Vagina (tissue), 2 donors: ENCODE measurements around the gene C1QL2. TPM values are rescaled to one million over a fixed set of nuclear protein-coding genes. Genes with fewer than 3 reads are reported as not detected.

Experiments
- DNase-seq, 2 donors: peaks; one replicate each; pipeline ENCODE4 v3.0.0-alpha.2; 2017; ENCODE audit errors: extremely low spot score in 2 of 2
- H3K27ac ChIP-seq: fragments of 200-600 bp; sonication (generic); one replicate; pipeline ENCODE4 v1.5.1; 2019
- H3K27me3 ChIP-seq: fragments of 200-600 bp; sonication (generic); one replicate; pipeline ENCODE4 v1.5.1; 2019
- H3K36me3 ChIP-seq, 2 donors: fragments of 200-600 bp; sonication (generic); one replicate each; pipeline ENCODE4 v1.5.1; 2017 to 2019
- H3K4me1 ChIP-seq: fragments of 200-600 bp; sonication (generic); one replicate; pipeline ENCODE4 v1.5.1; 2019
- H3K4me3 ChIP-seq, 2 donors: fragments of 200-600 bp; sonication (generic); 1 replicate in 1 of 2; 2 replicates in 1 of 2; pipeline ENCODE4 v1.5.1; 2016 to 2019
- H3K9me3 ChIP-seq: fragments of 200-600 bp; sonication (generic); one replicate; pipeline ENCODE4 v1.5.1; 2019
- POLR2A ChIP-seq, 2 donors: fragments of 450-650 bp; IDR thresholded peaks; one replicate each; pipeline ENCODE4 v1.6.1; 2017; ENCODE audit warnings: antibody characterized with exemption in 2 of 2, mild to moderate bottlenecking in 2 of 2, moderate library complexity in 2 of 2
- POLR2AphosphoS5 ChIP-seq, 2 donors: sonication (generic); formaldehyde crosslinking; IDR thresholded peaks; one replicate each; pipeline ENCODE4 v1.9.0; 2017; ENCODE audit warnings: antibody characterized with exemption in 2 of 2, mild to moderate bottlenecking in 2 of 2, low read depth in 1 of 2; ENCODE audit not compliant: insufficient read depth in 1 of 2
- intact Hi-C: fragments of 100-400 bp; cut with DNase I; formaldehyde crosslinking; loops from one replicate; pipeline ENCODE4 v1.15.1; 2023
- total RNA-seq: library from RNA; depleted of rRNA; stranded (reverse); fragments of >200 nt; gene quantifications from one replicate; pipeline ENCODE4 v1.2.3, GENCODE V29; 2016
- TF ChIP-seq, protein P1 (sequence below), 3 experiments: fragments of 450-650 bp in 2 of 3; fragments of 200-600 bp in 1 of 3; sonication (generic) in 1 of 3; IDR thresholded peaks; one replicate each; pipeline ENCODE4 v1.5.1; 2017 to 2019; ENCODE audit warnings: antibody characterized with exemption in 3 of 3, mild to moderate bottlenecking in 2 of 3, moderate library complexity in 2 of 3

Gene C1QL2
- total RNA-seq, 1 donor from 2014 or later, result not detected

DNA sequence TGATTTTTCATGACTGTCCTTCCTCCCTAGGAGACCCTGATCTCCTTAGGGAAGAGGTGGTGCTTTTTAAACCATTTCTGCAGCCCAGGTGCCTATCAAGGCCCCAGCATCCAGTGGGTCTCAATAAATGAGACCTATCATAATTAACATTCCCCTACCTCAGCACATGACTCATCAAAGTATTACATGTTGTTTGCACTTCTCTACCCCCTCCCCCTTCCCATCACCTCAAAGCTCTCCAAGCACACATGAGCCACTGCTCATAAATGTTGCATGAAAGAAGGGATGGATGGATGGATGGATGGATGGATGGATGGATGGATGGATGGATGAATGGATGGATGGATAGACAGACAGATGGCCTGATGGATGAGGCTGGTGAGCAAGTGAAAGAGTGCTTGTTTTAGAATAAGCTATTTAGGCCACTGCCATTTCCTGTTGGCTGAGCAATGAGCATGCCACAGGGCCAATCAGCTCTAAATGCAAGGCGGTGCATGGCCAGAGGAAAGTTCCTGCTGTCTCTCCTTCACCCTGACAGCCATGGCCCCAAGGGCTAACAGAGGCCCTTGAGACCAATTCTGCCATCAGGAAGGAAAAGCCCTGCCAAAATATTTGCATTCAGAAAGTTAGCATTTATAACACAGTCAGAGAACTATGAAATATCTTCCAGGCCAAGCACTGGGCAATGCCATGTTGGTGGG is 44.2 kb upstream of the C1QL2 start:
- Histone ChIP-seq H3K9me3 (no peaks in the 10 kb centered on the region), H3K27me3 (no peaks in the 10 kb centered on the region), H3K4me1 (no peaks in the 10 kb centered on the region), H3K4me3 (no peak overlapping the region), H3K27ac (no peak overlapping the region), H3K36me3 (no peaks in the 10 kb centered on the region)
- no peak for DNase-seq
- intact Hi-C loops, result no loop called here
- TF ChIP-seq POLR2A (IDR thresholded peaks at IDR 0.05) (no peak), POLR2AphosphoS5 (IDR thresholded peaks at IDR 0.05; ENCODE audit: insufficient read depth in 1 of 2, low read depth in 1 of 2) (no peak)
- TF ChIP-seq, protein P1, sequence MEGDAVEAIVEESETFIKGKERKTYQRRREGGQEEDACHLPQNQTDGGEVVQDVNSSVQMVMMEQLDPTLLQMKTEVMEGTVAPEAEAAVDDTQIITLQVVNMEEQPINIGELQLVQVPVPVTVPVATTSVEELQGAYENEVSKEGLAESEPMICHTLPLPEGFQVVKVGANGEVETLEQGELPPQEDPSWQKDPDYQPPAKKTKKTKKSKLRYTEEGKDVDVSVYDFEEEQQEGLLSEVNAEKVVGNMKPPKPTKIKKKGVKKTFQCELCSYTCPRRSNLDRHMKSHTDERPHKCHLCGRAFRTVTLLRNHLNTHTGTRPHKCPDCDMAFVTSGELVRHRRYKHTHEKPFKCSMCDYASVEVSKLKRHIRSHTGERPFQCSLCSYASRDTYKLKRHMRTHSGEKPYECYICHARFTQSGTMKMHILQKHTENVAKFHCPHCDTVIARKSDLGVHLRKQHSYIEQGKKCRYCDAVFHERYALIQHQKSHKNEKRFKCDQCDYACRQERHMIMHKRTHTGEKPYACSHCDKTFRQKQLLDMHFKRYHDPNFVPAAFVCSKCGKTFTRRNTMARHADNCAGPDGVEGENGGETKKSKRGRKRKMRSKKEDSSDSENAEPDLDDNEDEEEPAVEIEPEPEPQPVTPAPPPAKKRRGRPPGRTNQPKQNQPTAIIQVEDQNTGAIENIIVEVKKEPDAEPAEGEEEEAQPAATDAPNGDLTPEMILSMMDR (IDR thresholded peaks at IDR 0.05), result no peak

DNA sequence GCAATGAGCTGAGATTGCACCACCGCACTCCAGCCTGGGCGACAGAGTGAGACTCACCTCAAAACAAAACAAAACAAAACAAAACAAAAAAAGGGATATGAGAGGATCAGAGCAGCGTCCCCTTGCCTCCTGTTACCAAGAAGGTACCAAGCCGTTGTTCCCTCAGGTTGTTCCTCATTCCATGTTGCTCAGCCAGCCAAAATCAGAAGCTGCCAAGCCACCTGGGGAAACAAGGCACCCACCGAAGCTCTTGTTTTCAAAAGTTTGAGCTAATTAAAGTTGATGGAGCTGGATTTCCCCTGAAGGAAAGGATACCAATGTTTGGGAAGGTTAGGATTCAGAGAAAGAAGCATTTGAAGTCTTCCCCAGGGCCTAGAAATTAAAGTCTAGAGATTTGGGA is 43.3 kb upstream of the C1QL2 start:
- no peak for DNase-seq
- Histone ChIP-seq H3K9me3 (no peaks in the 10 kb centered on the region), H3K27ac (no peak overlapping the region), H3K36me3 (no peaks in the 10 kb centered on the region), H3K4me3 (no peak overlapping the region), H3K4me1 (no peaks in the 10 kb centered on the region), H3K27me3 (no peaks in the 10 kb centered on the region)
- TF ChIP-seq POLR2A (IDR thresholded peaks at IDR 0.05), result no peak
- TF ChIP-seq POLR2AphosphoS5 (IDR thresholded peaks at IDR 0.05; ENCODE audit: insufficient read depth in 1 of 2, low read depth in 1 of 2), result no peak
- TF ChIP-seq, protein P1 (IDR thresholded peaks at IDR 0.05), result no peak
- intact Hi-C loops, result no loop called here

DNA sequence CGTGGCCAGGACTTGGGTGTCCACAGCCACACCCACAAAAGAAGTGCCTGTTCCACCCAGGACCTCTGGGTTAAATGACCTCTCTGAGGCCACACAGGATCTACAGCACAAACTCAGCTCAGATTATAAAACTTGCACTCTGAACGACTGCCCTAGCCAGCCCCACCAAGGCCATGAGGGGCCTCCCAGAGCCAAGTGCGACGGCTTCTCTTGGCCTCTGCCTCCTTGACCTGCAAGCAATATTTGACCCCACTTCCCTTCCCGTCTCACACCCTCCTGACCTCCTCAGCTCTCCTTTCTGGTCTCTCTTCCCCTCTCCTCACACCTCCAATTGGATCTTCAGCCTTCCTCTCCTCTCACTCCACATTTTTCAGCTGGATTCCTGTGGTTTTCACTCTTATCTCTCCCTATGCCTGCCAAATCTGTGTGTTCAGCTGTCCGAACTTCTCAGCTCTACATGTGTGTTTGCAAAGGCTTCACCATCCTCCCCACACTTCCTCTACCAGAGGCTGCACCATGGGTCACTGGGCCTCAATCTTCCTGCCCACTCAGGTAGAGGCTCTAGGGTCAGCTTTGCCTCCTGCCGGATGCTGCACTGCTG is 39.8 kb upstream of the C1QL2 start:
- Histone ChIP-seq H3K4me3 (no peak overlapping the region), H3K4me1 (no peaks in the 10 kb centered on the region), H3K27me3 (no peaks in the 10 kb centered on the region), H3K36me3 (no peaks in the 10 kb centered on the region), H3K9me3 (no peaks in the 10 kb centered on the region), H3K27ac (no peak overlapping the region)
- TF ChIP-seq POLR2AphosphoS5 (IDR thresholded peaks at IDR 0.05; ENCODE audit: insufficient read depth in 1 of 2, low read depth in 1 of 2), result no peak
- TF ChIP-seq, protein P1 (IDR thresholded peaks at IDR 0.05), result no peak
- TF ChIP-seq POLR2A (IDR thresholded peaks at IDR 0.05), result no peak
- no peak for DNase-seq
- intact Hi-C loops, result no loop called here

DNA sequence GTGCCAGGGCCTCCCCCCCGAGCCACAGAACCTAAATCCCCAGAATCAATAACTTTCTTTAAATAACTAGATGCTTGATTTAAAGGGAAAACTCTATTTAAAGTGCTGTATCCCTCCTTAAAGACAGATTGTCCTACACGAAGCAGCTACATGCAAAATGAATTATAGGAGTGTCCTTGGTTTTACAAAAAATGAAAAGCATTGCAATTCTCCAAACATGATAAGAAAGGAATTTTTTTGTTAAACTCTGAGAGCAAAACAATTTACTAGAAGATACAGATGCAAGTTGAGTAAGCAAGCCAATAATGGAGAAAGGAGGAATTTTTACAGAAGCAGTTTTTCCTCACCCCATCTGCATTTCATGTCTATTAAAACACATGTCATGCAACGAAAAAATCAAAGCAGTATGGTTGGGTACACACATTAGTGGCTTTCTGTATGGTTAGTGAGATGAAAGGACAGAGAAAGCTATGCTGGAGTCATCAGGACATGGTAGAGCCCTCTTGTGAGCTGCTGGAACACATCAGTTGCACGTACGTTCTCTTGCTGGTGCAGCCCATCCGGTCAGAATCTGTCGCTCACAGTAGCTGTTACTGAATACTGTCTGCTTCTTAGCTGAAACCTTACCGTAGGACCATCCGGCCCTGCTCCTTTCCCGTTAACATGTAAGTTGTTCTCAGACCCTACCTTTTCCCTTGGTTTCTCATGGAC is 39.1 kb upstream of the C1QL2 start:
- no peaks in the 10 kb centered on the region for H3K9me3 ChIP-seq
- intact Hi-C loops, result no loop called here
- no peaks in the 10 kb centered on the region for H3K36me3 ChIP-seq
- H3K4me1 ChIP-seq, result no peaks in the 10 kb centered on the region
- no peak for DNase-seq
- H3K4me3 ChIP-seq, result no peak overlapping the region
- no peak overlapping the region for H3K27ac ChIP-seq
- TF ChIP-seq POLR2AphosphoS5 (IDR thresholded peaks at IDR 0.05; ENCODE audit: insufficient read depth in 1 of 2, low read depth in 1 of 2), result no peak
- TF ChIP-seq, protein P1 (IDR thresholded peaks at IDR 0.05), result no peak
- TF ChIP-seq POLR2A (IDR thresholded peaks at IDR 0.05), result no peak
- no peaks in the 10 kb centered on the region for H3K27me3 ChIP-seq

DNA sequence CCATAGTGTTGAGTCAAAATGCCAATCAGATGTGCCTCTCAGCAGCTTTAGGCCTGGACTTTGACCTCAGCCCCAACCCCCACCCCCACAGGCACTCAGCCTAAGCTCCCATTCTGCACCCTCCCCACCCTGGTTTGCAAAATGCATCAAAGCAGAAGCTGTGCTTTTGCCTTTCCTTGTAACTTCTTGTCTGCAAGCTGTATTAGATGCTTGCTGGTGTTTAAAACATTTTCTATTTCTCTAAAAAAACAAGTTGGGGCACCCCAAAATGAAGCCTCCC is 38.5 kb upstream of the C1QL2 start:
- TF ChIP-seq POLR2AphosphoS5 (IDR thresholded peaks at IDR 0.05; ENCODE audit: insufficient read depth in 1 of 2, low read depth in 1 of 2) (no peak), POLR2A (IDR thresholded peaks at IDR 0.05) (no peak)
- TF ChIP-seq, protein P1 (IDR thresholded peaks at IDR 0.05), result no peak
- H3K27ac ChIP-seq, result no peak overlapping the region
- no peak overlapping the region for H3K4me3 ChIP-seq
- no peaks in the 10 kb centered on the region for H3K36me3 ChIP-seq
- no peaks in the 10 kb centered on the region for H3K4me1 ChIP-seq
- no peak for DNase-seq
- intact Hi-C loops, result no loop called here
- H3K9me3 ChIP-seq, result no peaks in the 10 kb centered on the region
- no peaks in the 10 kb centered on the region for H3K27me3 ChIP-seq
